Spleen (tissue), 11 donors: ENCODE results near the gene RBM20. TPM values are rescaled to one million over a fixed set of nuclear protein-coding genes. Genes with fewer than 3 reads are reported as not detected.

ENCODE experiments used
- DNase-seq: peaks from one replicate; pipeline ENCODE4 v3.0.0-alpha.2; 2020
- H3K27ac ChIP-seq, 8 donors: fragments of 200-600 bp; sonication (generic) in 7 of 8; 1 replicate in 4 of 8; 2 replicates in 4 of 8; pipeline versions ENCODE4 v1.5.0 to v1.8.0; 2016 to 2021; ENCODE audit warnings: inconsistent platforms in 4 of 8, mild to moderate bottlenecking in 4 of 8, moderate library complexity in 1 of 8
- H3K27me3 ChIP-seq, 7 donors: fragments of 200-600 bp; sonication (generic) in 6 of 7; replicated peaks in 1 of 7; 1 replicate in 4 of 7; 2 replicates in 3 of 7; pipeline versions ENCODE4 v1.5.0 to v1.8.0; 2016 to 2021; ENCODE audit warnings: inconsistent platforms in 3 of 7, mild to moderate bottlenecking in 1 of 7
- H3K36me3 ChIP-seq, 6 donors: fragments of 200-600 bp; sonication (generic) in 5 of 6; 1 replicate in 4 of 6; 2 replicates in 2 of 6; pipeline versions ENCODE4 v1.5.0 to v1.8.0; 2016 to 2021; ENCODE audit warnings: inconsistent platforms in 2 of 6
- H3K4me1 ChIP-seq, 6 donors: fragments of 200-600 bp; sonication (generic) in 5 of 6; 1 replicate in 3 of 6; 2 replicates in 3 of 6; pipeline versions ENCODE4 v1.5.0 to v1.8.0; 2016 to 2021; ENCODE audit warnings: inconsistent platforms in 3 of 6
- H3K4me3 ChIP-seq, 8 donors: fragments of 200-600 bp; sonication (generic) in 7 of 8; 1 replicate in 4 of 8; 2 replicates in 4 of 8; pipeline versions ENCODE4 v1.5.0 to v1.8.0; 2016 to 2021; ENCODE audit warnings: inconsistent platforms in 4 of 8, mild to moderate bottlenecking in 4 of 8, moderate library complexity in 2 of 8
- H3K9me3 ChIP-seq, 8 donors: fragments of 200-600 bp; sonication (generic) in 7 of 8; 1 replicate in 4 of 8; 2 replicates in 4 of 8; pipeline versions ENCODE4 v1.5.0 to v1.8.0; 2016 to 2021; ENCODE audit warnings: inconsistent platforms in 4 of 8
- POLR2A ChIP-seq, 3 donors: fragments of 450-650 bp; IDR thresholded peaks; one replicate each; pipeline ENCODE4 v1.5.1; 2017; ENCODE audit warnings: antibody characterized with exemption in 3 of 3, mild to moderate bottlenecking in 1 of 3
- POLR2AphosphoS5 ChIP-seq, 3 donors: sonication (generic); formaldehyde crosslinking; IDR thresholded peaks; one replicate each; pipeline ENCODE4 v1.5.1; 2017; ENCODE audit warnings: antibody characterized with exemption in 3 of 3
- WGBS, 5 donors: extraction: QIAGEN DNeasy Blood & Tissue Kit in 3 of 5; methylation state at CpG; one replicate each; pipeline versions ENCODE4 v1.1.5 to v1.1.7; 2013 to 2018; 5-methylcytosine and 5-hydroxymethylcytosine counted together
- intact Hi-C: fragments of 100-400 bp; cut with DNase I; formaldehyde crosslinking; loops from one replicate; pipeline ENCODE4 v1.15.0; 2023; ENCODE audit warnings: low total_unique reads
- polyA plus RNA-seq, 3 donors: library from polyadenylated mRNA; stranded (reverse); fragments of 200-250 nt; gene quantifications; one replicate each; pipeline ENCODE4 v1.2.1, GENCODE V29; 2013
- total RNA-seq, 7 donors: library from RNA; depleted of rRNA in 3 of 7; stranded (reverse); fragments of >200 nt in 3 of 7; fragmentation: NEBNext Ultra II Directional in 4 of 7; extraction: Animal tissue kit (Norgen Biotek cat#: 25700) in 4 of 7; gene quantifications; one replicate each; pipeline versions ENCODE4 v1.1.0 to v1.2.1, GENCODE V29; 2016 to 2021
- TF ChIP-seq, protein P1 (sequence below), 11 experiments: fragments of 200-600 bp in 7 of 11; fragments of 450-650 bp in 4 of 11; sonication (generic) in 4 of 11; IDR thresholded peaks in 8 of 11; conservative IDR thresholded peaks in 3 of 11; 1 replicate in 7 of 11; 2 replicates in 4 of 11; pipeline versions ENCODE4 v1.4.0 to v1.8.0; 2016 to 2021; ENCODE audit warnings: antibody characterized with exemption in 11 of 11, inconsistent platforms in 4 of 11, mild to moderate bottlenecking in 1 of 11
- donor health status: healthy with polysubstance abuse.
- donor health status: DM: no; HTN: no; CAD: no; lungs with moderate emphysema.
- donor health status: DM: no; HTN: no; CAD: no.
- donor health status: Bipolar disorder and iron deficiency.
- donor health status: healthy.
- donor health status: DM: no; HTN: no; CAD: no.
- donor health status: DM: yes; HTN: yes; CAD: no.

RBM20 gene
- total and polyA plus RNA-seq, 10 donors = 0.04 to 0.72 (median 0.29) TPM; not detected in 1

- no peak for DNase-seq
- Histone ChIP-seq H3K4me3 (no peak overlapping the region), H3K9me3 (no peaks in the 10 kb centered on the region), H3K4me1 (peaks cover 0 to 11% (median 4%) of the 10 kb centered on the region in 6 donors), H3K27me3 (peaks cover 0 to 91% (median 47%) of the 10 kb centered on the region in 7 donors), H3K36me3 (no peaks in the 10 kb centered on the region), H3K27ac (no peak overlapping the region)
- 56 to 62% (median 58%) methylated on average over 6 of the region's 6 CpGs for WGBS, 5 donors
- TF ChIP-seq POLR2A (IDR thresholded peaks at IDR 0.05) (no peak), POLR2AphosphoS5 (IDR thresholded peaks at IDR 0.05) (no peak)
- TF ChIP-seq, protein P1, sequence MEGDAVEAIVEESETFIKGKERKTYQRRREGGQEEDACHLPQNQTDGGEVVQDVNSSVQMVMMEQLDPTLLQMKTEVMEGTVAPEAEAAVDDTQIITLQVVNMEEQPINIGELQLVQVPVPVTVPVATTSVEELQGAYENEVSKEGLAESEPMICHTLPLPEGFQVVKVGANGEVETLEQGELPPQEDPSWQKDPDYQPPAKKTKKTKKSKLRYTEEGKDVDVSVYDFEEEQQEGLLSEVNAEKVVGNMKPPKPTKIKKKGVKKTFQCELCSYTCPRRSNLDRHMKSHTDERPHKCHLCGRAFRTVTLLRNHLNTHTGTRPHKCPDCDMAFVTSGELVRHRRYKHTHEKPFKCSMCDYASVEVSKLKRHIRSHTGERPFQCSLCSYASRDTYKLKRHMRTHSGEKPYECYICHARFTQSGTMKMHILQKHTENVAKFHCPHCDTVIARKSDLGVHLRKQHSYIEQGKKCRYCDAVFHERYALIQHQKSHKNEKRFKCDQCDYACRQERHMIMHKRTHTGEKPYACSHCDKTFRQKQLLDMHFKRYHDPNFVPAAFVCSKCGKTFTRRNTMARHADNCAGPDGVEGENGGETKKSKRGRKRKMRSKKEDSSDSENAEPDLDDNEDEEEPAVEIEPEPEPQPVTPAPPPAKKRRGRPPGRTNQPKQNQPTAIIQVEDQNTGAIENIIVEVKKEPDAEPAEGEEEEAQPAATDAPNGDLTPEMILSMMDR (IDR thresholded peaks at IDR 0.05 in 8 of 11, conservative IDR thresholded peaks at IDR 0.05 in 3 of 11) = no peak
- intact Hi-C loops = no loop called here
Observed at GRCh38 chr10:110649347-110650264, 5.5 kb downstream of the RBM20 start.

GRCh38 chr10:110650265-110650668, 6.1 kb downstream of the RBM20 start:
- Histone ChIP-seq H3K36me3 (no peaks in the 10 kb centered on the region), H3K27me3 (peaks cover 0 to 88% (median 40%) of the 10 kb centered on the region in 7 donors), H3K4me1 (peaks cover 0 to 6% (median 0%) of the 10 kb centered on the region in 6 donors), H3K4me3 (no peak overlapping the region), H3K27ac (no peak overlapping the region), H3K9me3 (no peaks in the 10 kb centered on the region)
- no peak for DNase-seq
- 42 to 67% (median 54%) methylated on average over 1 of the region's 1 CpG for WGBS, 5 donors
- TF ChIP-seq, protein P1 (IDR thresholded peaks at IDR 0.05 in 8 of 11, conservative IDR thresholded peaks at IDR 0.05 in 3 of 11) = no peak
- TF ChIP-seq POLR2A (IDR thresholded peaks at IDR 0.05) (no peak), POLR2AphosphoS5 (IDR thresholded peaks at IDR 0.05) (no peak)
- intact Hi-C loops = no loop called here

GRCh38 chr10:110651044-110651958, 7.2 kb downstream of the RBM20 start:
- peaks cover 0 to 78% (median 32%) of the 10 kb centered on the region in 7 donors for H3K27me3 ChIP-seq
- no peaks in the 10 kb centered on the region for H3K36me3 ChIP-seq
- intact Hi-C loops = no loop called here
- no peak overlapping the region for H3K4me3 ChIP-seq
- no peak for TF ChIP-seq POLR2A (IDR thresholded peaks at IDR 0.05)
- TF ChIP-seq, protein P1 (IDR thresholded peaks at IDR 0.05 in 8 of 11, conservative IDR thresholded peaks at IDR 0.05 in 3 of 11) = no peak
- TF ChIP-seq POLR2AphosphoS5 (IDR thresholded peaks at IDR 0.05) = no peak
- DNase-seq = no peak
- peaks cover 0 to 6% (median 0%) of the 10 kb centered on the region in 6 donors for H3K4me1 ChIP-seq
- WGBS, 5 donors = 24 to 38% (median 27%) methylated on average over 12 of the region's 12 CpGs
- no peaks in the 10 kb centered on the region for H3K9me3 ChIP-seq
- H3K27ac ChIP-seq = no peak overlapping the region
